T-cell (primary cell): ENCODE results near the gene MYMX. TPM values are rescaled to one million over a fixed set of nuclear protein-coding genes. Genes with fewer than 3 reads are reported as not detected.

Source experiments
- ATAC-seq, 4 experiments: fragments of 200-7000 bp in 3 of 4; fragments of 150-1000 bp in 1 of 4; cut with Tn5 transposase; replicated peaks in 1 of 4; 1 replicate in 3 of 4; 2 replicates in 1 of 4; pipeline ENCODE4 v1.10.0; 2021; ENCODE audit warnings: moderate library complexity in 3 of 4, mild to moderate bottlenecking in 2 of 4, moderate number of reproducible peaks in 1 of 4
- CTCF ChIA-PET, 2 donors: fragments of 300-600 bp; sonication (Branson Sonifier 250); formaldehyde crosslinking; loops; one replicate each; lab custom pipeline; 2022; ENCODE audit warnings: antibody characterized with exemption in 2 of 2; lab: Charles Lee
- POLR2A ChIA-PET, 2 donors: fragments of 300-600 bp; sonication (Branson Sonifier 250); formaldehyde crosslinking; loops; one replicate each; lab custom pipeline; 2022; ENCODE audit warnings: antibody characterized with exemption in 2 of 2; lab: Charles Lee
- DNase-seq, 35 experiments: peaks; one replicate each; pipeline versions ENCODE4 v3.0.0 to v3.0.0-alpha.2; 2013 to 2023
- H3K27ac ChIP-seq: one replicate; pipeline ENCODE4 v1.5.1; 2013; ENCODE audit warnings: low read length
- H3K27me3 ChIP-seq, 2 experiments: replicated peaks in 1 of 2; 1 replicate in 1 of 2; 2 replicates in 1 of 2; pipeline versions ENCODE4 v1.6.1 to v1.7.0; 2013; ENCODE audit warnings: low read length in 1 of 2, mixed read lengths in 1 of 2; ENCODE audit not compliant: control insufficient read depth in 2 of 2, insufficient read depth in 2 of 2; ENCODE audit errors: extremely low read depth in 1 of 2
- H3K36me3 ChIP-seq, 2 donors: 1 replicate in 1 of 2; 2 replicates in 1 of 2; pipeline versions ENCODE4 v1.6.1 to v1.7.0; 2013; ENCODE audit warnings: low read length in 1 of 2; ENCODE audit not compliant: control insufficient read depth in 2 of 2, insufficient read depth in 1 of 2; ENCODE audit errors: extremely low read depth in 1 of 2
- H3K4me1 ChIP-seq, 2 experiments: 1 replicate in 1 of 2; 2 replicates in 1 of 2; pipeline versions ENCODE4 v1.6.1 to v1.7.0; 2013; ENCODE audit warnings: low read length in 2 of 2, mixed read lengths in 1 of 2; ENCODE audit not compliant: insufficient read depth in 2 of 2, control insufficient read depth in 1 of 2; ENCODE audit errors: extremely low read depth in 1 of 2
- H3K4me3 ChIP-seq, 2 donors: 1 replicate in 1 of 2; 2 replicates in 1 of 2; pipeline versions ENCODE4 v1.5.1 to v1.7.0; 2013; ENCODE audit warnings: mild to moderate bottlenecking in 2 of 2, low read length in 1 of 2, moderate library complexity in 1 of 2; ENCODE audit not compliant: control insufficient read depth in 1 of 2; ENCODE audit errors: extremely low read depth in 1 of 2
- H3K9me3 ChIP-seq: 2 replicates; pipeline ENCODE4 v1.7.0; 2013
- H3K27ac Mint-ChIP-seq, 2 donors: one replicate each; pipeline ENCODE4 v1.8.0; 2020 to 2021; ENCODE audit warnings: mild to moderate bottlenecking in 2 of 2, mixed read lengths in 2 of 2
- H3K27me3 Mint-ChIP-seq, 2 donors: one replicate each; pipeline ENCODE4 v1.8.0; 2021 to 2022; ENCODE audit warnings: mixed read lengths in 2 of 2
- H3K36me3 Mint-ChIP-seq: one replicate; pipeline ENCODE4 v1.8.0; 2021; ENCODE audit warnings: mixed read lengths
- H3K4me1 Mint-ChIP-seq, 3 donors: one replicate each; pipeline ENCODE4 v1.8.0; 2020 to 2022; ENCODE audit warnings: mixed read lengths in 3 of 3, mild to moderate bottlenecking in 1 of 3
- H3K4me3 Mint-ChIP-seq, 3 donors: one replicate each; pipeline ENCODE4 v1.8.0; 2020 to 2022; ENCODE audit warnings: mild to moderate bottlenecking in 3 of 3, mixed read lengths in 3 of 3, moderate library complexity in 3 of 3
- H3K9me3 Mint-ChIP-seq, 3 donors: one replicate each; pipeline ENCODE4 v1.8.0; 2020 to 2022; ENCODE audit warnings: mixed read lengths in 3 of 3
- WGBS: methylation state at CpG from one replicate; pipeline ENCODE4 v1.1.5; 2013; ENCODE audit warnings: missing lambda C conversion rate; ENCODE audit not compliant: insufficient coverage; 5-methylcytosine and 5-hydroxymethylcytosine counted together
- total RNA-seq, 35 experiments: library from RNA in 6 of 35; stranded (reverse) in 6 of 35; fragments of 120-200 nt in 1 of 35; gene quantifications; one replicate each; pipeline versions ENCODE4 v1.2.1 to v1.2.4 and lab custom pipeline; 2013 to 2026

The MYMX gene
- total RNA-seq, 5 donors from 2014 or later (not counting 1 experiment from before 2014, with no cell fraction given): not detected

- H3K9me3 Mint-ChIP-seq: no peaks in the 10 kb centered on the region
- CTCF ChIA-PET: no interaction called here
- no peaks in the 10 kb centered on the region for H3K4me1 Mint-ChIP-seq
- WGBS: no CpG with 5 or more reads among the region's 4 CpGs
- peaks cover 0 to 30% of the 10 kb centered on the region in 2 experiments for H3K27me3 ChIP-seq
- peaks cover 4% of the 10 kb centered on the region in 2 donors for H3K27me3 Mint-ChIP-seq
- no peak overlapping the region for H3K4me3 Mint-ChIP-seq
- H3K36me3 Mint-ChIP-seq: no peaks in the 10 kb centered on the region
- POLR2A ChIA-PET: no interaction called here
- DNase-seq: no peak
- no peak overlapping the region for H3K4me3 ChIP-seq
- H3K36me3 ChIP-seq: no peaks in the 10 kb centered on the region
- no peaks in the 10 kb centered on the region for H3K9me3 ChIP-seq
- ATAC-seq: no peak
- H3K27ac Mint-ChIP-seq: no peak overlapping the region
- H3K27ac ChIP-seq: no peak overlapping the region
- H3K4me1 ChIP-seq: no peaks in the 10 kb centered on the region
Observed at GRCh38 chr6:44199883-44200282, 16.8 kb upstream of the MYMX start.

- ChIA-PET POLR2A (no interaction called here), CTCF (no interaction called here)
- Histone ChIP-seq H3K4me3 (no peak overlapping the region), H3K27me3 (peaks cover 0 to 28% of the 10 kb centered on the region in 2 experiments), H3K4me1 (no peaks in the 10 kb centered on the region), H3K36me3 (no peaks in the 10 kb centered on the region), H3K27ac (no peak overlapping the region), H3K9me3 (no peaks in the 10 kb centered on the region)
- Mint-ChIP-seq H3K9me3 (no peaks in the 10 kb centered on the region), H3K4me1 (no peaks in the 10 kb centered on the region), H3K27ac (no peak overlapping the region), H3K36me3 (no peaks in the 10 kb centered on the region), H3K27me3 (peaks cover 0 to 4% of the 10 kb centered on the region in 2 donors), H3K4me3 (no peak overlapping the region)
- WGBS: 81% methylated on average over 3 of the region's 3 CpGs
- DNase-seq: no peak
- ATAC-seq: no peak
Observed at GRCh38 chr6:44201200-44201599, 15.5 kb upstream of the MYMX start.

DNA sequence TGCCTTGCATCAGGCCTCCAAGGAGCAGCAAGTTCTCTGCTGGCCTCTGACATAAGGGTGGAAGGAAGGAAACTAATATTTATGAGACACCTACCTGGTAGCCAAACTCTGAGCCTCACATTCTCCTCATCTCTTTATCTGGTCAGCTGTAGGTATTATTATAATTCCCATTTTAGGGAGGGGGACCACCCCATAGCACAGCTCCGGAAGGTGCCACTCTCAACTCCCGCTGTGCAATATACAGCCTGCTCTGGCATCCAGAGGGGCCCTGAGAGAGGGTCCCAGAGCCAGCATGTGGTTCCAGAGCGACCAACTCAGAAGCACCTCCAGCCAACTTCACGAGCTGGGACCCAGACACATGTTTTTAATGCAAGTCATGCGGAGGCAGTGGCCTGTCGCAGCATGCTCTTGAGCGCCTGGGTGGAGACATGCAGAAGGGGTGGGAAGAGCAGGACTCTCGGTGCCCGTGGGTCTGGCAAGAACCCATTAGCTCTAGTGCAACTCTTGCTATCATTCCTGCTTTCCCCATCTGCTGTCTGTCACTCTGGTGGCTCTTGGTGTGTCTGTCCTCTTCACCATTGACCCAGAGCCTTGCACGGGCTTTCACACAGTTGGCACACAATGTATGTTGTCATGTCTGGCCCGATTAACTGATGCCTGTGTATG, 15.0 kb upstream of the MYMX start:
- H3K36me3 ChIP-seq: no peaks in the 10 kb centered on the region
- no peaks in the 10 kb centered on the region for H3K9me3 ChIP-seq
- H3K27me3 ChIP-seq: peaks cover 0 to 28% of the 10 kb centered on the region in 2 experiments
- Mint-ChIP-seq H3K27ac (no peak overlapping the region), H3K9me3 (no peaks in the 10 kb centered on the region), H3K36me3 (no peaks in the 10 kb centered on the region), H3K27me3 (peaks cover 0 to 4% of the 10 kb centered on the region in 2 donors), H3K4me1 (no peaks in the 10 kb centered on the region), H3K4me3 (no peak overlapping the region)
- no peak overlapping the region for H3K4me3 ChIP-seq
- H3K27ac ChIP-seq: no peak overlapping the region
- ChIA-PET CTCF (no interaction called here), POLR2A (no interaction called here)
- 84% methylated on average over 11 of the region's 11 CpGs for WGBS
- DNase-seq: no peak
- no peak for ATAC-seq
- no peaks in the 10 kb centered on the region for H3K4me1 ChIP-seq

DNA sequence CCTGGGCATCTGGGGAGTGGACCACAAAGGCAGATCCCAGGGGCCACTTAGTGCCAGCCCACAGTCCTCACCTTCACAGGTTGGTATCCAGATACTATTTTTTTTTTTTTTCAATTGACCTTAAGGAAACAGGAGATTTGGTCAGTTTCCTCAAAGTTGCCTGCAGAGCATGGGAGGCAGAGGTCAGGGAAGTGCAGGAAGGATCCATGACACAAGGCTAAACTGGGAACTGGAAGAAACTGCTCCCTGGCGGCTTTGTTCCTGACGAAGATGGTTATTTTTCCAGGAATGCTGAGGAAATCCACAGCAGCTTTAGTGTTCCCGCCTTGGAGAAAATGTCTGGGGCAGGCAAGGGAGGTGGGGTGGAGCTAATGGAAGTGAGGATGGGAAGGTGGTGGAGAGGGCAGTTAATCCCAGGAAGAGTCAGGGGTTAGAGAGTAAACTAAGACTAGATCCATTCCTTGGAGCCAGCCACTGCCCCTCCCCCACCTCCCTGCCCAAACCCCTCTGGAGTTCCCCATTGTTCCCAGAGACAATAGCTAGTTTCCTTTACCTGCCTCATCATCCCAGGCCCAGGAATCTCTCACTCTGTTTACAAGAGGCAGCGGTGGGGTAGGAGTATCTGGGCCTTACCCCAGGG, 14.3 kb upstream of the MYMX start:
- Histone ChIP-seq H3K9me3 (no peaks in the 10 kb centered on the region), H3K4me1 (no peaks in the 10 kb centered on the region), H3K36me3 (no peaks in the 10 kb centered on the region), H3K27me3 (peaks cover 0 to 28% of the 10 kb centered on the region in 2 experiments), H3K27ac (no peak overlapping the region), H3K4me3 (no peak overlapping the region)
- no peaks in the 10 kb centered on the region for H3K4me1 Mint-ChIP-seq
- CTCF ChIA-PET: interaction anchor here in 1 of 2 donors (0.6 kb wide), 1 partner anchor 40 kb away, joined by 4 read pairs; no protein-coding TSS in a partner anchor
- no peak for DNase-seq
- WGBS: 97% methylated on average over 3 of the region's 4 CpGs
- H3K27ac Mint-ChIP-seq: no peak overlapping the region
- no peaks in the 10 kb centered on the region for H3K36me3 Mint-ChIP-seq
- ATAC-seq: no peak
- no peak overlapping the region for H3K4me3 Mint-ChIP-seq
- POLR2A ChIA-PET: no interaction called here
- H3K9me3 Mint-ChIP-seq: no peaks in the 10 kb centered on the region
- peaks cover 0 to 4% of the 10 kb centered on the region in 2 donors for H3K27me3 Mint-ChIP-seq

GRCh38 chr6:44202972-44203750, 13.6 kb upstream of the MYMX start:
- DNase-seq (no peak), ATAC-seq (no peak)
- ChIA-PET POLR2A (no interaction called here), CTCF (interaction anchor here in 1 of 2 donors (0.6 kb wide), 1 partner anchor 41 kb away, joined by 4 read pairs; no protein-coding TSS in a partner anchor)
- no peaks in the 10 kb centered on the region for H3K9me3 ChIP-seq
- H3K27ac ChIP-seq: no peak overlapping the region
- no peak overlapping the region for H3K4me3 ChIP-seq
- Mint-ChIP-seq H3K4me1 (no peaks in the 10 kb centered on the region), H3K36me3 (no peaks in the 10 kb centered on the region), H3K4me3 (no peak overlapping the region), H3K9me3 (no peaks in the 10 kb centered on the region), H3K27me3 (peaks cover 0 to 4% of the 10 kb centered on the region in 2 donors), H3K27ac (no peak overlapping the region)
- peaks cover 0 to 28% of the 10 kb centered on the region in 2 experiments for H3K27me3 ChIP-seq
- WGBS: 91% methylated on average over 8 of the region's 11 CpGs
- no peaks in the 10 kb centered on the region for H3K36me3 ChIP-seq
- H3K4me1 ChIP-seq: no peaks in the 10 kb centered on the region

- ATAC-seq (no peak), DNase-seq (no peak)
- H3K9me3 Mint-ChIP-seq: no peaks in the 10 kb centered on the region
- ChIA-PET POLR2A (no interaction called here), CTCF (no interaction called here)
- no peaks in the 10 kb centered on the region for H3K9me3 ChIP-seq
- no peak overlapping the region for H3K27ac ChIP-seq
- no peak overlapping the region for H3K27ac Mint-ChIP-seq
- WGBS: 87% methylated on average over 5 of the region's 6 CpGs
- no peaks in the 10 kb centered on the region for H3K36me3 ChIP-seq
- no peaks in the 10 kb centered on the region for H3K4me1 Mint-ChIP-seq
- no peaks in the 10 kb centered on the region for H3K36me3 Mint-ChIP-seq
- H3K4me3 Mint-ChIP-seq: no peak overlapping the region
- H3K27me3 ChIP-seq: peaks cover 0 to 28% of the 10 kb centered on the region in 2 experiments
- H3K4me1 ChIP-seq: no peaks in the 10 kb centered on the region
- H3K27me3 Mint-ChIP-seq: peaks cover 0 to 4% of the 10 kb centered on the region in 2 donors
- H3K4me3 ChIP-seq: no peak overlapping the region
Observed at GRCh38 chr6:44203955-44204354, 12.8 kb upstream of the MYMX start.
